Measurements from ENCODE around the gene SYT7. TPM values are rescaled to one million over a fixed set of nuclear protein-coding genes. Genes with fewer than 3 reads are reported as not detected.

SYT7 gene
- total RNA-seq, 1 donor from 2014 or later, result 12.7 TPM

DNA sequence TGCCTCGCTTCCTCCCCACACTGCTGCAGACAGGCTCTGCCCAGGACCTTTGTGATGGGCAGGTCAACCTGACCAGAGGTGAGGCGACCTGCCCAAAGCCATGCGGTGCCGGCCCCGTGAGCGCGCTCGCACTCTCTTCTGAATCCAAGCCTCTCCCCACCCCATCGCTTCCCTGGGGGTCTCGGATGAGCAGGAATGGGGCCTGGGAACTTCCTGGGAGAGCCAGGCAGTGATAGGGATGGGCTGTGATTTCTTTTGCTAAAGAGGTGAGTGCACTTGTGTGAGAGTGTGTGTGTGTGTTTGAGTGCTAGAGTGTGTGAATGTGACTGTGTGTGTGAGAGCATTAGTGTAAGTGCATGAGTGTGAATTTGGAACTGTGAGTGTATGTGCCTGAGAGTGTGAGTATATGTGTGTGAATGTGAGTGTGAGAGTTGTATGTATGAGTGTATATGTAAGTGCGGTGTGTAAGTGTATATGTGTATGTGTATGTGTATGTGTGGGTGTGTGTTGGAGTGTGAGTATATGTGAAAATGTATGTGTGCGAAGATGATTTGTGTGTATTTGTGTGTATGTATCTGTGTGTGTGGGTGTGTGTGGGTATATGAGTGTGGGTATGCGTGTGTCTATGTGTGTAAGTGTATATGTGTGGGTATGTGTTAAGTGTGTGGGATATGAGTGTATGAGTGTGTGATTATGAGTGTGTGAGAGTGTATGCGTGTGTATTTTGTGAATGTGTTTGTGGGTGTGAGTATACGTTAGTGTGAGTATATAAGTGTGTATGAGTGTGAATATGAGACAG lies 84.1 kb downstream of the SYT7 start:
- TF ChIP-seq, protein P1, sequence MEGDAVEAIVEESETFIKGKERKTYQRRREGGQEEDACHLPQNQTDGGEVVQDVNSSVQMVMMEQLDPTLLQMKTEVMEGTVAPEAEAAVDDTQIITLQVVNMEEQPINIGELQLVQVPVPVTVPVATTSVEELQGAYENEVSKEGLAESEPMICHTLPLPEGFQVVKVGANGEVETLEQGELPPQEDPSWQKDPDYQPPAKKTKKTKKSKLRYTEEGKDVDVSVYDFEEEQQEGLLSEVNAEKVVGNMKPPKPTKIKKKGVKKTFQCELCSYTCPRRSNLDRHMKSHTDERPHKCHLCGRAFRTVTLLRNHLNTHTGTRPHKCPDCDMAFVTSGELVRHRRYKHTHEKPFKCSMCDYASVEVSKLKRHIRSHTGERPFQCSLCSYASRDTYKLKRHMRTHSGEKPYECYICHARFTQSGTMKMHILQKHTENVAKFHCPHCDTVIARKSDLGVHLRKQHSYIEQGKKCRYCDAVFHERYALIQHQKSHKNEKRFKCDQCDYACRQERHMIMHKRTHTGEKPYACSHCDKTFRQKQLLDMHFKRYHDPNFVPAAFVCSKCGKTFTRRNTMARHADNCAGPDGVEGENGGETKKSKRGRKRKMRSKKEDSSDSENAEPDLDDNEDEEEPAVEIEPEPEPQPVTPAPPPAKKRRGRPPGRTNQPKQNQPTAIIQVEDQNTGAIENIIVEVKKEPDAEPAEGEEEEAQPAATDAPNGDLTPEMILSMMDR (IDR thresholded peaks at IDR 0.05; ENCODE audit: insufficient read depth, low read length, poor library complexity, severe bottlenecking), result no peak
- no peak overlapping the region for H3K4me3 ChIP-seq (ENCODE audit: low read depth, low read length)
- no peaks in the 10 kb centered on the region for H3K36me3 ChIP-seq (ENCODE audit: control insufficient read depth, insufficient read depth, low read length)

DNA sequence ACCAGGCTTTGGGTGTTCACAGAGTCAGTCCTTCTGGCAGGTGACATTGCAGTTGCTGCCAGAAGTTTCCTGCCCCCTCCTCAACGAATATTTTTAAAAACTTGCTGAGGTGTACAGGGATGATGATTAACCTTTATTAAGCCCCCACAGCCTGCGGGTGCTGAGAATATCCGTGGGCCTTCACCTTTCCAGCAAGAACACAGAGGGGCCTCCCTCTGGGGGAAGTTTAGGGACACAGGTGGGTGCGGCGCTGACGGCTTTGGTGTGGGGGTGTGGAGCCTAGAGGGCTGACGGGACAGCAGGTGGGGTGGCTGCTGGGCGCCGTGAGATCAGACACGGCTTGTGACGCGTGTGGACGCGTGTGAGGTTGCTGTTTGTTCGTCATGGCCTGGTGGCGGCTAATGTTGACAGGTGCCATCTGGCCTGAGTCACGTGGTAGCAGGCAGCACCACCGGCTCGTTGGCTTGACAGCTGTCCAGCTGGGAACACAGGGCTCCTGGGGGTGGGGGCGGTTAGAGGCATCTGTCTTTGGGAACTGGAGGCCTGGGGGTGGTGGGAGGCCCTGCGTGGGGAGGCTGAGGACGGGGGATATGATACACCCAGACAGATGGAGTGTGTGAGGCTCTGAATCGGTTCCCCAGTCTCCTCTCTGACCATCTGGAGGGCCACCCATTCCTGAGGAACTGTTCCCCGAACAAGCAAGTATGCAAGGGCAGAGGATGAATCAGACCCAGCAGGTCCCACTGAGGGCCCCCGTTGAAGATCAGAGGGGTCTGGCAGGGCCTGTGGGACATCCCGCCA lies 84.9 kb downstream of the SYT7 start:
- TF ChIP-seq, protein P1 (IDR thresholded peaks at IDR 0.05; ENCODE audit: insufficient read depth, low read length, poor library complexity, severe bottlenecking), result no peak
- DNase-seq (ENCODE audit: low read depth), result no peak
- H3K36me3 ChIP-seq (ENCODE audit: control insufficient read depth, insufficient read depth, low read length), result no peaks in the 10 kb centered on the region
- H3K4me3 ChIP-seq (ENCODE audit: low read depth, low read length), result no peak overlapping the region
- peaks cover 34% of the 10 kb centered on the region for H3K27me3 ChIP-seq (ENCODE audit: control insufficient read depth, insufficient read depth, low read length)

More for the DNA sequence above, 84.1 kb downstream of the SYT7 start:
- H3K27me3 ChIP-seq (ENCODE audit: control insufficient read depth, insufficient read depth, low read length), result peaks cover 29% of the 10 kb centered on the region
- DNase-seq (ENCODE audit: low read depth), result no peak

DNA sequence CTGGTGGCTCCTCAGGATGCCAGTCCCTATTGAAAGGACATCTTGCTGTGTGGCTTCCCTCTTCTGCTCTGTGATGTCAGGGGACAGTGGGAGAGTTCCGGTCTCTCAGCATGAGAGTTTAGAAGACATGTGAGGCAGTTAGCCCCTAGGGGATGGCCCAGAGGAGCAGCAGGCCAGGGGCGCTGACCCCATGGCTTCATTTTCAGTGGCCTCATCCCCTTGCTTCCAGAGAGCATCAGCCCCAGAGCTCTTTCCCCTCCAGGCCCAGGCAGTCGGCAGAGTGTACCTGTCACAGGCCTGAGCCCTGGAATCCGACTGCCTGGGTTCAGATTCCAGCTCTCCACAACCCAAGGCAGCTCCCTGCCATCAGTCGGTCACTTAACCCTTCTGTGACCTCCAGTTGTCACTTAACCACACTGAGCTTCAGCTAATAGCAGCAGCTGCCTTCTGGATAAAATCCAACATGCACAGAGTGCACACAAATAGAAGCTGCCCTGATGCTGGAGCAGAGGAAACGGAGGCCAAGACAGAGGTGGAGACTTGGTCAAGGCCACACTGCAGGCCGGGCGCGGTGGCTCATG lies 86.4 kb downstream of the SYT7 start:
- Histone ChIP-seq H3K4me3 (ENCODE audit: low read depth, low read length) (no peak overlapping the region), H3K27me3 (ENCODE audit: control insufficient read depth, insufficient read depth, low read length) (peaks cover 39% of the 10 kb centered on the region), H3K36me3 (ENCODE audit: control insufficient read depth, insufficient read depth, low read length) (no peaks in the 10 kb centered on the region)
- TF ChIP-seq, protein P1 (IDR thresholded peaks at IDR 0.05; ENCODE audit: insufficient read depth, low read length, poor library complexity, severe bottlenecking), result no peak
- no peak for DNase-seq (ENCODE audit: low read depth)

- TF ChIP-seq, protein P1 (IDR thresholded peaks at IDR 0.05; ENCODE audit: insufficient read depth, low read length, poor library complexity, severe bottlenecking), result no peak
- no peaks in the 10 kb centered on the region for H3K36me3 ChIP-seq (ENCODE audit: control insufficient read depth, insufficient read depth, low read length)
- no peak for DNase-seq (ENCODE audit: low read depth)
- no peak overlapping the region for H3K4me3 ChIP-seq (ENCODE audit: low read depth, low read length)
- peaks cover 56% of the 10 kb centered on the region for H3K27me3 ChIP-seq (ENCODE audit: control insufficient read depth, insufficient read depth, low read length)
Observed at GRCh38 chr11:61491736-61492395, 89.0 kb downstream of the SYT7 start.

GRCh38 chr11:61489833-61490721 lies 90.8 kb downstream of the SYT7 start:
- Histone ChIP-seq H3K4me3 (ENCODE audit: low read depth, low read length) (no peak overlapping the region), H3K27me3 (ENCODE audit: control insufficient read depth, insufficient read depth, low read length) (peaks cover 44% of the 10 kb centered on the region), H3K36me3 (ENCODE audit: control insufficient read depth, insufficient read depth, low read length) (no peaks in the 10 kb centered on the region)
- DNase-seq (ENCODE audit: low read depth), result no peak
- TF ChIP-seq, protein P1 (IDR thresholded peaks at IDR 0.05; ENCODE audit: insufficient read depth, low read length, poor library complexity, severe bottlenecking), result no peak

Measured in kidney epithelial cell (primary cell).